GM12878 (cell line): ENCODE results near the gene CDR2L.

Source experiments
- PRDM15 ChIP-seq: fragments of 450-650 bp; formaldehyde crosslinking; IDR thresholded peaks from 2 replicates; pipeline ENCODE4 v1.4.0; 2020; ENCODE audit warnings: mild to moderate bottlenecking, moderate library complexity
- RAD51 ChIP-seq: fragments of 450-650 bp; IDR thresholded peaks from 2 replicates; pipeline ENCODE4 v1.6.1; 2016; ENCODE audit warnings: moderate library complexity, mild to moderate bottlenecking, inconsistent platforms
- REST ChIP-seq: IDR thresholded peaks from 2 replicates; pipeline ENCODE4 v1.6.1; 2012; ENCODE audit warnings: mild to moderate bottlenecking, low read depth, low read length

DNA sequence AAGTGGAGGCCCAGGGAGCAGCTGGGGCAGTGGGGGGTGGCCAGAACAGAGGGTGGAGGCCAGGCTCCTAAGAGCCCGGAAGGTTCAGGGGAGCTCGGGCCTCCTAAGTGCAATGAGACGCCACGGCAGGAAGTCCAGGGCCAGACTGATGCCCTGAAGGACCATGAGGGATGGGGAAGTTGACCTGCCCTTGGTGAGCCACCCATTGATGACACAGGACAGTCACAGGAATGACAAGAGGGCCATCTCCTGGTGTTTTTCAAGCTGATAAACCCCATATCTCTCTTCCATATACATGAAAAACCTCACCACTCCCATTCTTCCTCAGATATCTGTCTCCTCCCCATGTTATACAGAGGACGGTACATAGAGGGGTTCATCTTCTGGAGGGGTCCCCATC, 19.2 kb downstream of the CDR2L start:
- no peak for TF ChIP-seq RAD51
- no peak for TF ChIP-seq PRDM15 (CRISPR knock-in tag)
- no peak for TF ChIP-seq REST
